SH-SY5Y (cell line): ENCODE data around the gene PDSS1.

Experiments
- GATA2 ChIP-seq: IDR thresholded peaks from 2 replicates; pipeline ENCODE4 v1.6.1; 2011; ENCODE audit warnings: mild to moderate bottlenecking, low read depth, low read length
- GATA3 ChIP-seq: IDR thresholded peaks from 2 replicates; pipeline ENCODE4 v1.6.1; 2011; ENCODE audit warnings: low read depth, mild to moderate bottlenecking, low read length, moderate library complexity

- TF ChIP-seq GATA2 (no peak), GATA3 (no peak)
Observed at GRCh38 chr10:26717476-26717875, 20.0 kb downstream of the PDSS1 start.
